Esophagus muscularis mucosa (tissue), 4 donors: ENCODE results near the gene MYMX. TPM values are rescaled to one million over a fixed set of nuclear protein-coding genes. Genes with fewer than 3 reads are reported as not detected.

Source experiments
- DNase-seq: peaks from one replicate; pipeline ENCODE4 v3.0.0-alpha.2; 2017; ENCODE audit errors: extremely low spot score
- H3K27ac ChIP-seq, 4 donors: fragments of 200-600 bp; sonication (generic); replicated peaks in 1 of 4; 1 replicate in 3 of 4; 2 replicates in 1 of 4; pipeline ENCODE4 v1.5.1; 2016 to 2019; ENCODE audit warnings: mild to moderate bottlenecking in 1 of 4
- H3K27me3 ChIP-seq, 4 donors: fragments of 200-600 bp; sonication (generic); one replicate each; pipeline versions ENCODE4 v1.5.1 to v1.6.0; 2016 to 2019
- H3K36me3 ChIP-seq, 4 donors: fragments of 200-600 bp; sonication (generic); one replicate each; pipeline ENCODE4 v1.5.1; 2016 to 2019
- H3K4me1 ChIP-seq, 4 donors: fragments of 200-600 bp; sonication (generic); one replicate each; pipeline ENCODE4 v1.5.1; 2016 to 2019
- H3K4me3 ChIP-seq, 4 donors: fragments of 200-600 bp; sonication (generic); 1 replicate in 2 of 4; 2 replicates in 2 of 4; pipeline ENCODE4 v1.5.1; 2016 to 2019; ENCODE audit warnings: mild to moderate bottlenecking in 4 of 4, moderate library complexity in 1 of 4
- H3K9me3 ChIP-seq, 4 donors: fragments of 200-600 bp; sonication (generic); 1 replicate in 3 of 4; 2 replicates in 1 of 4; pipeline ENCODE4 v1.5.1; 2016 to 2019
- CTCF ChIP-seq, 3 experiments: fragments of 200-600 bp in 2 of 3; fragments of 450-650 bp in 1 of 3; sonication (generic) in 2 of 3; IDR thresholded peaks; one replicate each; pipeline ENCODE4 v1.5.1; 2017 to 2019; ENCODE audit warnings: antibody characterized with exemption in 3 of 3, mild to moderate bottlenecking in 2 of 3, moderate library complexity in 1 of 3
- EP300 ChIP-seq: sonication (generic); formaldehyde crosslinking; IDR thresholded peaks from one replicate; pipeline ENCODE4 v1.6.1; 2017; ENCODE audit warnings: antibody characterized with exemption
- POLR2A ChIP-seq: fragments of 450-650 bp; IDR thresholded peaks from one replicate; pipeline ENCODE4 v1.6.1; 2017; ENCODE audit warnings: antibody characterized with exemption, moderate library complexity, mild to moderate bottlenecking, low read depth
- POLR2AphosphoS5 ChIP-seq, 2 donors: sonication (generic); formaldehyde crosslinking; IDR thresholded peaks; one replicate each; pipeline ENCODE4 v1.6.1; 2017; ENCODE audit warnings: antibody characterized with exemption in 2 of 2
- WGBS: methylation state at CpG from one replicate; pipeline ENCODE4 v1.1.5; 2018; 5-methylcytosine and 5-hydroxymethylcytosine counted together
- intact Hi-C: fragments of 100-400 bp; cut with DNase I; formaldehyde crosslinking; loops from one replicate; pipeline ENCODE4 v1.15.1; 2023
- total RNA-seq, 4 donors: library from RNA; depleted of rRNA; stranded (reverse); fragments of >200 nt; gene quantifications; one replicate each; pipeline versions ENCODE4 v1.1.0 to v1.2.1, GENCODE V29; 2016

Gene MYMX
- total RNA-seq, 4 donors from 2014 or later = not detected

- no peak for DNase-seq
- no peak overlapping the region for H3K27ac ChIP-seq
- 98% methylated on average over 4 of the region's 4 CpGs for WGBS
Measured at GRCh38 chr6:44199883-44200282, 16.8 kb upstream of the MYMX start.

GRCh38 chr6:44201200-44201599 is 15.5 kb upstream of the MYMX start:
- Histone ChIP-seq H3K4me3 (no peak overlapping the region), H3K36me3 (no peaks in the 10 kb centered on the region), H3K27ac (peak overlapping the region in 1 of 4 donors; percentile 38), H3K9me3 (no peaks in the 10 kb centered on the region), H3K27me3 (no peaks in the 10 kb centered on the region), H3K4me1 (peaks cover 0 to 18% (median 3%) of the 10 kb centered on the region in 4 donors)
- TF ChIP-seq POLR2AphosphoS5 (IDR thresholded peaks at IDR 0.05) (no peak), CTCF (IDR thresholded peaks at IDR 0.05) (no peak), POLR2A (no peak), EP300 (no peak)
- intact Hi-C loops = no loop called here
- 79% methylated on average over 3 of the region's 3 CpGs for WGBS
- no peak for DNase-seq

More at GRCh38 chr6:44199883-44200282, 16.8 kb upstream of the MYMX start:
- H3K9me3 ChIP-seq = no peaks in the 10 kb centered on the region
- peaks cover 0 to 18% (median 3%) of the 10 kb centered on the region in 4 donors for H3K4me1 ChIP-seq
- H3K27me3 ChIP-seq = no peaks in the 10 kb centered on the region
- no peak overlapping the region for H3K4me3 ChIP-seq
- no peaks in the 10 kb centered on the region for H3K36me3 ChIP-seq
- intact Hi-C loops = no loop called here
- TF ChIP-seq CTCF (IDR thresholded peaks at IDR 0.05) (no peak), EP300 (no peak), POLR2A (no peak), POLR2AphosphoS5 (IDR thresholded peaks at IDR 0.05) (no peak)

- H3K4me1 ChIP-seq = peaks cover 0 to 18% (median 3%) of the 10 kb centered on the region in 4 donors
- H3K36me3 ChIP-seq = no peaks in the 10 kb centered on the region
- H3K27me3 ChIP-seq = no peaks in the 10 kb centered on the region
- H3K27ac ChIP-seq = peak overlapping the region in 2 of 4 donors; percentile 38 to 54
- TF ChIP-seq EP300 (no peak), CTCF (IDR thresholded peaks at IDR 0.05) (no peak), POLR2A (no peak), POLR2AphosphoS5 (IDR thresholded peaks at IDR 0.05) (no peak)
- DNase-seq = no peak
- WGBS = 87% methylated on average over 11 of the region's 11 CpGs
- intact Hi-C loops = no loop called here
- H3K4me3 ChIP-seq = no peak overlapping the region
- no peaks in the 10 kb centered on the region for H3K9me3 ChIP-seq
Measured at GRCh38 chr6:44201638-44202303, 15.0 kb upstream of the MYMX start.

GRCh38 chr6:44202332-44202971 is 14.3 kb upstream of the MYMX start:
- Histone ChIP-seq H3K27ac (peak overlapping the region in 2 of 4 donors; percentile 54 to 59), H3K27me3 (no peaks in the 10 kb centered on the region), H3K9me3 (no peaks in the 10 kb centered on the region), H3K4me1 (peaks cover 0 to 18% (median 3%) of the 10 kb centered on the region in 4 donors), H3K4me3 (no peak overlapping the region), H3K36me3 (no peaks in the 10 kb centered on the region)
- 87% methylated on average over 4 of the region's 4 CpGs for WGBS
- TF ChIP-seq EP300 = no peak
- TF ChIP-seq POLR2AphosphoS5 (IDR thresholded peaks at IDR 0.05) = no peak
- no peak for TF ChIP-seq POLR2A
- no peak for TF ChIP-seq CTCF (IDR thresholded peaks at IDR 0.05)
- intact Hi-C loops = no loop called here
- DNase-seq = no peak
